OCI-LY7 (cell line): ENCODE data around the gene CPLX3. TPM values are rescaled to one million over a fixed set of nuclear protein-coding genes. Genes with fewer than 3 reads are reported as not detected.

Source experiments
- BruUV-seq: library from RNA; stranded (reverse); fragments of 400-500 nt; replicated peaks from 2 replicates; lab custom pipeline; 2021; lab: Mats Ljungman, UMichigan
- CTCF ChIA-PET: fragments of 300-600 bp; sonication (Branson Sonifier 250); formaldehyde crosslinking; loops from one replicate; lab custom pipeline; 2022; ENCODE audit warnings: antibody characterized with exemption; ENCODE audit not compliant: unreplicated experiment; lab: Charles Lee
- POLR2A ChIA-PET: fragments of 300-600 bp; sonication (Branson Sonifier 250); formaldehyde crosslinking; loops from one replicate; lab custom pipeline; 2022; ENCODE audit warnings: antibody characterized with exemption; lab: Charles Lee
- DNase-seq: peaks from one replicate; pipeline ENCODE4 v3.0.0-alpha.2; 2015; ENCODE audit warnings: low spot score
- H2AFZ ChIP-seq: fragments of 200-600 bp; sonication (generic), shearing (Covaris generic); 2 replicates; pipeline ENCODE4 v1.6.1; 2014; ENCODE audit warnings: mild to moderate bottlenecking, antibody characterized with exemption, low read length, moderate library complexity
- H3K27ac ChIP-seq: fragments of 200-600 bp; sonication (generic); 2 replicates; pipeline ENCODE4 v1.5.1; 2014; ENCODE audit warnings: mixed run types, low read depth, mild to moderate bottlenecking, moderate library complexity, low read length, inconsistent platforms; ENCODE audit not compliant: poor library complexity, severe bottlenecking
- H3K36me3 ChIP-seq: fragments of 200-600 bp; sonication (generic); 2 replicates; pipeline ENCODE4 v1.6.1; 2014; ENCODE audit warnings: mild to moderate bottlenecking, antibody characterized with exemption, low read length, moderate library complexity, mixed read lengths; ENCODE audit not compliant: insufficient read depth
- H3K4me1 ChIP-seq: fragments of 200-600 bp; sonication (generic); 2 replicates; pipeline ENCODE4 v1.5.1; 2014; ENCODE audit warnings: mild to moderate bottlenecking, low read length; ENCODE audit not compliant: insufficient read depth, poor library complexity, severe bottlenecking
- H3K4me2 ChIP-seq: fragments of 200-600 bp; sonication (generic); 2 replicates; pipeline ENCODE4 v1.6.1; 2014; ENCODE audit warnings: mild to moderate bottlenecking, low read length
- H3K4me3 ChIP-seq: fragments of 200-600 bp; sonication (generic); 2 replicates; pipeline ENCODE4 v1.5.1; 2014; ENCODE audit warnings: mild to moderate bottlenecking, low read depth, low read length; ENCODE audit not compliant: poor library complexity, severe bottlenecking
- H3K79me2 ChIP-seq: fragments of 200-600 bp; sonication (generic); 2 replicates; pipeline ENCODE4 v1.6.1; 2016; ENCODE audit warnings: low read depth, mild to moderate bottlenecking, low read length, moderate library complexity, mixed read lengths; ENCODE audit not compliant: insufficient read depth
- H3K9me2 ChIP-seq: fragments of 200-600 bp; sonication (generic); 2 replicates; pipeline ENCODE4 v1.6.1; 2016; ENCODE audit warnings: mild to moderate bottlenecking, low read length, mixed read lengths; ENCODE audit not compliant: insufficient read depth
- H3K9me3 ChIP-seq: fragments of 200-600 bp; sonication (generic); 2 replicates; pipeline ENCODE4 v1.6.1; 2014; ENCODE audit warnings: mild to moderate bottlenecking, mixed run types, low read length, mixed read lengths
- H4K20me1 ChIP-seq: fragments of 200-600 bp; sonication (generic); 2 replicates; pipeline ENCODE4 v1.6.1; 2014; ENCODE audit warnings: mild to moderate bottlenecking, antibody characterized with exemption, low read length, moderate library complexity, mixed read lengths; ENCODE audit not compliant: insufficient read depth
- CTCF ChIP-seq: fragments of 200-600 bp; sonication (generic); conservative IDR thresholded peaks from 2 replicates; pipeline ENCODE4 v1.5.1; 2014; ENCODE audit warnings: mild to moderate bottlenecking, antibody characterized with exemption, low read length, moderate library complexity, mixed read lengths
- EZH2phosphoT487 ChIP-seq: fragments of 200-600 bp; sonication (generic); IDR thresholded peaks from 2 replicates; pipeline ENCODE4 v1.6.1; 2018; ENCODE audit warnings: low read depth, borderline replicate concordance, mild to moderate bottlenecking, mixed run types, antibody characterized with exemption, low read length, moderate library complexity, mixed read lengths
- intact Hi-C: fragments of 100-400 bp; cut with micrococcal nuclease; formaldehyde crosslinking; loops from one replicate; pipeline ENCODE4 v1.10.0; 2022; ENCODE audit not compliant: unreplicated experiment
- total RNA-seq, 2 experiments: library from RNA; depleted of rRNA in 1 of 2; stranded (reverse); fragments of >200 nt in 1 of 2; shearing (Covaris generic) in 1 of 2; gene quantifications; 2 replicates each; pipeline ENCODE4 v1.2.3, GENCODE V29; 2014 to 2022

Gene CPLX3
- total RNA-seq, 2 experiments from 2014 or later: 0.35 to 1.5 TPM

- Histone ChIP-seq H2AFZ (no peak overlapping the region), H3K27ac (no peak overlapping the region), H3K9me2 (no peaks in the 10 kb centered on the region), H3K4me2 (no peak overlapping the region), H3K79me2 (no peaks in the 10 kb centered on the region), H3K36me3 (peaks cover 20% of the 10 kb centered on the region), H3K4me1 (peaks cover 12% of the 10 kb centered on the region), H3K9me3 (no peaks in the 10 kb centered on the region), H4K20me1 (no peaks in the 10 kb centered on the region), H3K4me3 (no peak overlapping the region)
- no peak for DNase-seq
- CTCF ChIA-PET: no interaction called here
- BruUV-seq: no TSS peak
- POLR2A ChIA-PET: interaction anchor here (1.0 to 2.5 kb wide), 2 partner anchors 12 kb away, joined by 6 to 11 read pairs; no protein-coding TSS in a partner anchor
- intact Hi-C loops: no loop called here
- TF ChIP-seq CTCF: peak; percentile 57
- TF ChIP-seq EZH2phosphoT487: no peak
Observed at GRCh38 chr15:74808840-74809229, 17.6 kb upstream of the CPLX3 start.

GRCh38 chr15:74809242-74809641, 17.2 kb upstream of the CPLX3 start:
- Histone ChIP-seq H2AFZ (no peak overlapping the region), H3K9me3 (no peaks in the 10 kb centered on the region), H3K36me3 (peaks cover 16% of the 10 kb centered on the region), H3K79me2 (no peaks in the 10 kb centered on the region), H3K4me1 (peaks cover 12% of the 10 kb centered on the region), H3K27ac (no peak overlapping the region), H3K4me3 (no peak overlapping the region), H3K4me2 (0 out of 2 replicates have a peak overlapping the region, but pooled peaks have one; percentile 0), H3K9me2 (no peaks in the 10 kb centered on the region), H4K20me1 (no peaks in the 10 kb centered on the region)
- no peak for DNase-seq
- ChIA-PET POLR2A (interaction anchor here (2.5 kb wide), 1 partner anchor 12 kb away, joined by 11 read pairs; no protein-coding TSS in a partner anchor), CTCF (interaction anchor here (0.7 kb wide), 1 partner anchor 373 kb away, joined by 3 read pairs; no protein-coding TSS in a partner anchor)
- intact Hi-C loops: no loop called here
- TF ChIP-seq EZH2phosphoT487 (no peak), CTCF (0 out of 2 replicates have a peak, but pooled peaks have one; percentile 16)
- BruUV-seq: no TSS peak

GRCh38 chr15:74809956-74810355, 16.5 kb upstream of the CPLX3 start:
- no peak overlapping the region for H3K4me2 ChIP-seq
- no peak overlapping the region for H3K4me3 ChIP-seq
- no peak overlapping the region for H3K27ac ChIP-seq
- intact Hi-C loops: no loop called here
- H3K9me2 ChIP-seq: no peaks in the 10 kb centered on the region
- H3K36me3 ChIP-seq: peaks cover 8% of the 10 kb centered on the region
- no TSS peak for BruUV-seq
- H4K20me1 ChIP-seq: no peaks in the 10 kb centered on the region
- no peak for DNase-seq
- TF ChIP-seq CTCF (no peak), EZH2phosphoT487 (no peak)
- no peaks in the 10 kb centered on the region for H3K9me3 ChIP-seq
- no peak overlapping the region for H2AFZ ChIP-seq
- peaks cover 12% of the 10 kb centered on the region for H3K4me1 ChIP-seq
- ChIA-PET CTCF (interaction anchor here (0.7 kb wide), 1 partner anchor 372 kb away, joined by 3 read pairs; no protein-coding TSS in a partner anchor), POLR2A (interaction anchor here (0.8 to 2.5 kb wide), 2 partner anchors 11 to 39 kb away, joined by 3 to 11 read pairs; no protein-coding TSS in a partner anchor)
- H3K79me2 ChIP-seq: no peaks in the 10 kb centered on the region
